CD4-positive, alpha-beta T cell treated with Interleukin-4 for 1 hour (primary cell): ENCODE data around the gene PNPO.
"Not testable (repeated sequence)": the region's sequence is repeated elsewhere in the genome, so short reads cannot be mapped to it uniquely, and the experiment has no call there.

Experiments used
- DNase-seq, 2 donors: peaks; one replicate each; pipeline ENCODE4 v3.0.0-alpha.2; 2020 to 2022

Gene PNPO

GRCh38 chr17:47918991-47919390 is 22.4 kb upstream of the PNPO start:
- DNase-seq = no peak

DNA sequence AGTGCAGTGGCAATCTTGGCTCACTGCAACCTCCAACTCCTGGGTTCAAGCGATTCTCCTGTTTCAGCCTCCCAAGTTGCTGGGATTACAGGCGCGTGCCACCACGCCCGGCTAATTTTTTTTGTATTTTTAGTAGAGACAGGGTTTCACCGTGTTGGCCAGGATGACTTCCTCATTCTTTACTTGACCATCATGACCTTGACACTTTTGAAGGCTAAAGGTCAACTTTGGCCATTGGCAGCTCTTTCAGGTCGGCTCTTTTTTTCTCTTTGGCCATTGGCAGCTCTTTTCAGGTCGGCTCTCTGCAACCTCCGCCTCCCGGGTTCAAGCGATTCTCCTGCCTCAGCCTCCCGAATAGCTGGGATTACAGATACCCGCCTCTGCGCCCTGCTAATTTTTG is 21.5 kb upstream of the PNPO start:
- not testable (repeated sequence) for DNase-seq

DNA sequence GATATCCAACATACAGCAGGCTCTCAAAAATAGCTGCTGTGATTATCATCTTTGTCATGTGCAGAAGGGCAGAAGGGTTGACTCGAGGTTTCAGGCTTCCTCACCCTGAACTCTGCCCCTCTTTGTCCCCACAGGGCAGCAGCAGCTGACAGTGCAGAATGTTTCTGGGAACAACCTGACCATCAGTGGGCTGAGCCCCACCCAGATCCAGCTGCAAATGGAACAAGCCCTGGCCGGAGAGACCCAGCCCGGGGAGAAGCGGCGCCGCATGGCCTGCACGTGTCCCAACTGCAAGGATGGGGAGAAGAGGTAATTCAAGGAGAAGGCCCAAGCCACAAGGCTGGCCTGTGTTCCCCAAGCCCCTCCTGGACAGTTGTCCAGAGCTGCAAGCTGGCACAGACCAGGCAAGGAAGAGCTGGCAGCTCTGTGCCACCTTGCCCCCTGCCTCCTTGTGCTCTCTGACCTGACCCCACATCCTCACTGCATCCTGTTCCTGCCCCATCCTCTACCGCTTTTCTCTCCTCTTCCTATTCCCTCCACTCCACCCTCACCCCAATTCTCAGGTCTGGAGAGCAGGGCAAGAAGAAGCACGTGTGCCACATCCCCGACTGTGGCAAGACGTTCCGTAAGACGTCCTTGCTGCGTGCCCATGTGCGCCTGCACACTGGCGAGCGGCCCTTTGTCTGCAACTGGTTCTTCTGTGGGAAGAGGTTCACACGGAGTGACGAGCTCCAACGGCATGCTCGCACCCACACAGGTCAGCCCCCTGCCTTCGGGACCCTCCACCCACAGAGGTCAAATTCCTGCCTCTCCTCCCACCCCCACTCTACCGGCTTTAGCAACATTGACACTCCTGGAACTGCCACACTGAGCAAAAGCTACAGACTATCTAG is 16.3 kb upstream of the PNPO start:
- DNase-seq = no peak

DNA sequence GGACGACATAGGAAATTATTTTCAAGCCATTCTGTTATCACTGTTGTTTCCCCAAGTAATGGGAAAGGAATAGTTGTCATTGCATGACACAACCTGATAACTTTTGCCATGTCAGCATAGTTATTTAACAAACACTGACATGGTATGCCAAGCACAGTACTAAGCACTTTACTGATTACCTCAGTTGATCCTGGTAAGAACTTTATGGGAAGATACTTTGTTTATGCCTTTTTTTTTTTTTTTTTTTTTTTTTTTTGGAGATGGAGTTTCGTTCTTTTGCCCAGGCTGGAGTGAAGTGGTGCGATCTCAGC is 15.7 kb upstream of the PNPO start:
- no peak for DNase-seq

DNA sequence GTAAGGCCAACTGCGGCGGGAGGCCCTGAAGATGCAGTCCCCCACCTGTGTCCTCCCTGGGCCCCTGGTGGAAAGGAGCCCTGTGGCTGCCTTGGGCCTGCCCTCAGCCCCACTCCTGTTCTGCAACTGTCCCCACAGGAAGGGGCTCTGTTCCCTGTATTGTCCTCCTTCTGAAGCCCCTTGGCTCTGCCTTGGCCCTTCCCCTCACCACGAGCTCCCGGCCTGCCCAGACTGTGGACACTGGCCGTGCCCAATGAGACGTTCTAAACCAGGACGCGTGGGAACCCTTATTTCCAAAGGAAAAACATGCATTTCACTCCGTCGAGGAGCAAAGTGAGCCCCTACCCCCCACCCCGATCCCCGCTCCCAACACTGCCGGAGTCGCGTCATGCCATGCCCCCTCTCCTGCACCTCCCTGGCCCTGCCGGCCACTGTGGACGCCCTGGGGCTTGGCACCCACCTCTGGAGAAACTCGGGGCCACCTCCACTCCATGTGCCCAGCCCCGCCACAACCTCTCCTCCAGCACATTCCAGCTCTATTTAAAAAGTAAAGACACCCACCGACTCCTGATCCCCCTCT is 13.5 kb upstream of the PNPO start:
- no peak for DNase-seq

GRCh38 chr17:47928415-47928814 is 13.0 kb upstream of the PNPO start:
- no peak for DNase-seq

DNA sequence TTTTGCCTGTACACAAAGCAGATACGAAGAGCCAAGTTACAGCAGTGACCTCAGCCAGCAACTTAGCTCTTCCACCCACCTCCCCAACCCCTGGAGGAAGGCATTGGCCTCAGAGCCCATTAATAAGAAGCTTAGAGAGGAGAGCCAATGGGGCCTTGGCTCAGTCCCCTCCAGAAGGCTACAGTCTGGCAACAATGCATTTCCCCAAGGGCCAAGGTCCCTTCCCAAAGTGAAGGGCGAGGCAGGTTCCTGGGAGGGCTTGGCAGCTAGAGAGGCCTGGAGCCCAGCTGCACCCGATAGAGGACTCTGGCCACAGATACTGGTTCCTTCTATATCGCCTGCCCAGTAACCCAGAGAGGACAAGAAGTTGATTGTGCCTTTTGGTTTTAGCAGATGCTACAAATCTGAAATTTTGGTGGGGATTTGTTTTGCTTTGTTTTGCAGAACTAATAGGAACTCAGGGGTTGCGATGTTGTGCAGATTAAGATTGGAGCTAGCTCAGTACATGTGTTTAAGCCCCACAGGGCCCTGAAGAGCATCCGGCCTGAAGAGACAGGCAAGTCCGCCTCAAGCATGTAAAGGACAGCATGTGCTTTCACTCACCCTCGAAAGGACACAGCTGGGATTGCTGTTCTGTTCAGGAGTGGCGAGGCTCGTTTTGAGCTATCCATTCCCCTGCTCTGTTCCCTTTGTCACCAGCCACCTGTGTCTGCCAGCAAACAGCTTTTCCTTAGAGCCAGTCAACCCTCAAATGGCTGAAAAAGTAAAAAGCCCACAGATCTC is 12.0 kb upstream of the PNPO start:
- no peak for DNase-seq

DNA sequence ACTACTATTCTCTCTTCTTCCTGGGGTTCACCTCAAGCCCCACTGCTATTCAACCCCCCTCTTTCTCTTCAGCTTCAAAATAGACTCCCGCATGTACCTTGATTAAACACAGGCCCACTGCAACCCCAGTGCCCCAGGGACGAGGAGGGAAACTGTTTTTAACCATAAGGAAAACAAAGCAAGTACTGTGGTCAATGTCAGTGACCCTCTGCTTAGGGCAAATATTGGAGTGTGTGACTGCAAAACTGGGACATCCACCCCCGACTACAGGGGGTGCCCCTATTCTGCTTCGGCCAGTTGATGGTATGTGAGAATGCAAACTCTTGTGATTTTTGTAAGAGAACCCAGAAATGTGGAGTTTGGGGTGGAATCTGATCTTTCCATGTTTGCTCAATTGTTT is 9.5 kb upstream of the PNPO start:
- DNase-seq = no peak

DNA sequence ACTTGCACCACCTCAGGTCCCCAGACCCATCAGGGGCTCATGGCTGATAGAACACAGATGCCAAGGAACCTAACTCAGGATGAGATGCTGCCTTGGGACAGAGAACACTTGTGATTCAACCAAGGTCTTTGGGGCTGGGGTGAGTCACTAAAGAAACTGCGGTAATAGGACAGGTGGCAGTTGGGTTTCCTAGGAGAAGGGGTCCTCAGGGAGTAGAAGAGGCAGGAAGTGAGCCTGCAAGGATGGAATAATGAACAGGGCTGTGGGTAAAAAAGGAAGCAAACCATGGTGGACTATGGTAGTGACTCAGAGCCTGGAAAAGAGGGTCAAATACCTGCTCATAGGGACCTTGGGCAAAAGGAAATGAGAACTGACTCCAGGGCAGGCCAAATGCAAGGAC is 6.5 kb upstream of the PNPO start:
- no peak for DNase-seq

GRCh38 chr17:47935468-47935867 is 5.9 kb upstream of the PNPO start:
- not testable (repeated sequence) for DNase-seq

GRCh38 chr17:47935961-47936360 is 5.4 kb upstream of the PNPO start:
- DNase-seq = no peak

DNA sequence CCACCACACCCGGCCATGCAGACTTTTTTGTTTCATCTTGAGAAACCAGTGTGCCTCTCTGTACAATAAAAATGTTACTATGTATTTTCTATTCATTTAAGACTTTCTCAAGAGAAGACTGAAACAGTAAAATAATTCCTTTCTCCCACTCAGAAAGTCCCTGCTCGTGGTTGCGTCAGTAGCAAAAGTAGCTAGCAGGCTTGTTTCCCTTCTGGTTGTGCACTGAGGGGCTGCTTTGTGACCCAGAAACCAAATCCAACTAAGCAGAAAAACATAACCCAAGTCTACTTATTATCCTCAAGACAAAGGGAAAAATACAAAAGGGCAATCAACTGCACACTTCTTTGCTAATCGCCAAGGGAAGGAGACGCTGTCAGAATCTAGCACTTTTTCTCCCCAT is 3.4 kb upstream of the PNPO start:
- DNase-seq = no peak

- DNase-seq = no peak
These were observed 732 bp downstream of the PNPO start for GRCh38 chr17:47942096-47942510.

- no peak for DNase-seq
These were observed 1.2 kb downstream of the PNPO start for GRCh38 chr17:47942568-47942967.

- DNase-seq = peak; percentile 18 to 19
These were observed 3.7 kb downstream of the PNPO start for GRCh38 chr17:47945080-47945479.

GRCh38 chr17:47945529-47946508 is 4.4 kb downstream of the PNPO start:
- no peak for DNase-seq

DNA sequence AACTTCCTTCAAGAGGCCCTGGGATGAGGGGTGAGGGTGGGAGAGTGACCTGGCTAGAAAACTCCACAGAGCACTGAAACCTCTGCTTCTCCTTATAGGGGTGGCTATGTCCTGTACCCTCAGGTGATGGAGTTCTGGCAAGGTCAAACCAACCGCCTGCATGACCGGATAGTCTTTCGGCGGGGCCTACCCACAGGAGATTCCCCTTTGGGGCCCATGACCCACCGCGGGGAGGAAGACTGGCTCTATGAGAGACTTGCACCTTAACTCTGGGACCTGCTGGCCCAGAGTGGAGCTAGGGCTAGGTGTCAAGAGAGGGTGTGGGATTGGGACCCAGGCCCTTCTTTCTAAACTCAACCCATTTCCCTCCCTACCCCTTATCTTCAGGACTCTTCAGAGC is 5.1 kb downstream of the PNPO start:
- no peak for DNase-seq

- peak; percentile 77 to 81 for DNase-seq
These were observed 5.6 kb downstream of the PNPO start for GRCh38 chr17:47946929-47947397.

DNA sequence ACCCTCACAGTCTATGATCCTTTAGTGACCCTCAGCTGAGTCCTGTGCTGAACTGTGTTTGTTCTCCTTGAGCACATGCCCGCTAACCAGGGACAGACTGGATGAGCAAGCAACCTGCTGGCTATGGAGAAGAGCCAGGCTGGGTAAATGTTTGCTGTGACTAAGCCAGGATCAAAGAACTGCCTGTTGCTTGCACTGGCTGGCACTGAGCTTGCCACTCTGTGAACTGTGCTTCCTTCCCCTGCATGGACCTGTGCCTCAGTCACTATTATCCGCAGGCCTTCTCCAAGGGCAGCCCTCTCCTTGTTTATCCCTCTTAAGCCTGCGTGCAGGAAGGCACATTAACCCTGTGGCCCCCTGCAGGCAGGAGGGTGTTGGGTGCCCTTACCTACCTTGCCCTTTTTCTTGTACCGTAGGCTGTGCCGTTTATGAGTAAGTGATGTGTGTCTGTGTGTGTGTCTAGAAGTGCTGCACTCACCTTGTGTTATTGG is 7.4 kb downstream of the PNPO start:
- no peak for DNase-seq

DNA sequence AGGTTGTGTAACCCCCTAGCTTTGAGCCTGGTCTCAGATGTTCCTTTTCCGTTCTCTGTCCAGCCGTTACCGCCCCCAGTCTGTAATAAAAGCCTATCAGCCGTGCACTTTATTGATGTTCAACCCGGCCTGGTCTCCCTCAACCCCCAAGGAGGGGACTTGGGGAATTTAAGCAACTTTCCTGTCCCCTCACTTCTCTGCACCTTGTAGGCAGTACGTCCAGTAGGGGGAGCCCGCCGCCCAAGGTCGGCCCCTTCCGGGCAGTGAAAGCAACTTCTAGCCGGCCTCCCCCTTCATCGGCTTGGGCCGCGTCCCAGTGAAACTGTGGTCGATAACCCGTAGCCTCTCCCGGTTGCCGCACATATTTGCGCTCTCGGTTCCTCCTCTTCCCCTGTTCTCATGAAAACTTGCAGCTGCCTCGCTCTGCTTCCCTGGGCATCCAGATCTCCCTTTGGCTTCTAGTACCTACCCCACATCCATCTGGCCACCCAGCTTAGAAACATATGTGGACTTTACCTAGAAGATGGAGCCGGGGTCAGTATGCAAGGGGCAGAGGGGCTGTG is 7.9 kb downstream of the PNPO start:
- peak; percentile 76 to 79 for DNase-seq

- DNase-seq = peak in 1 of 2 donors; percentile 19
These were observed 8.6 kb downstream of the PNPO start for GRCh38 chr17:47949946-47950345.

DNA sequence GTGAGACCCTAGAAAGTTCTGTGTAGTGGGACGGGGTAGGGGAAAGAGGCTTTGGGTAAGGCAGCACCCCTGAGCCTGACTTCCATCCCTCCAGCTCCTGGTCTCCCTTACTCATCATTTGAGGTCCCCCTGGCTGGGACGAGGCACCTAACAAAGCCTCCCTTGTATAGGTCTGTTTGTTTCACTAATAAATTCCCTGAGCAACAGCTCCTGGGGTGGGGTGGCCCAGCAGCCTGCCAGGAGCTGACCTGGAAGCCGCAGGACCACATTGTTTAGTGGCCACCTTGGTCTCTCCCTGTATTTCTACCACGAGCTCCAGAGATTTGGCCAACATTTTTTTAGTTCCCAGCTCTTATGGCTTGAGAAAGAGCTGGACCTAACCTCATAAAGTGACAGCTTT is 9.1 kb downstream of the PNPO start:
- DNase-seq = no peak
